ENCODE measurements around the gene DRD3. TPM values are rescaled to one million over a fixed set of nuclear protein-coding genes. Genes with fewer than 3 reads are reported as not detected.

Gene DRD3
- total and polyA plus RNA-seq, 2 of the 8 experiments (the other 6 are each of a cell fraction or from before 2014, with no cell fraction given) = 0.32 to 1.3 TPM

DNA sequence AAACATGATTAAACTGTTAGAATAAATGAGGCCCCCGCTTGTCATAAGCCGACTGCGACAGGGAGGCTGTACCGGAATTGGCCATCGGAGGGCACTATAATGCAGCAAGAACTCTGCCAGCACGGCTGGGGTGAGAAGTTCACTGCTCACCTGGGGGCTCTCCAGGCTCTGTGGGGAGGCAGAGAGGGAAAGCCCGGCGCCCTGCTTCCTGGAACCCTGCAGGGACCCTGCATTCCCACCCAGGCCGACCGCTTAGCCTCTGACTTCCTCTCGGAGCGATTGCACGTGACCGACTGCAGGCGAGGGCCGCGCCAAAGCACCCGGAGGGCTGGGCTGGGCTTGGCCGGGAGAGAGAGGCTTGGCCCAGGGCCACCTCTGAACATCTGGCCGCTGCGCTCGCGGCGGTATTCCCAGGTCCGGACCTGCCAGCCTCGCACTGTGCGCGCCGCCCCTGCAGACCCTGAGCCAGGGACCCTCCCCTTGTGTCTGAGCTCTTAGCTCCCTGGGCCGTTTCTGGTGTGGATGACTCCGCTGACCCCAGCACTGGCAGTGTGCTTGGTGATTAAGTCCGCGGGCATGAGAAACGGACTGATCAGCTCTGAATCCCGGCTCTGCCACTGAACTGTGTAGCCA, 26.2 kb downstream of the DRD3 start (continued):
- TF ChIP-seq, protein P1, sequence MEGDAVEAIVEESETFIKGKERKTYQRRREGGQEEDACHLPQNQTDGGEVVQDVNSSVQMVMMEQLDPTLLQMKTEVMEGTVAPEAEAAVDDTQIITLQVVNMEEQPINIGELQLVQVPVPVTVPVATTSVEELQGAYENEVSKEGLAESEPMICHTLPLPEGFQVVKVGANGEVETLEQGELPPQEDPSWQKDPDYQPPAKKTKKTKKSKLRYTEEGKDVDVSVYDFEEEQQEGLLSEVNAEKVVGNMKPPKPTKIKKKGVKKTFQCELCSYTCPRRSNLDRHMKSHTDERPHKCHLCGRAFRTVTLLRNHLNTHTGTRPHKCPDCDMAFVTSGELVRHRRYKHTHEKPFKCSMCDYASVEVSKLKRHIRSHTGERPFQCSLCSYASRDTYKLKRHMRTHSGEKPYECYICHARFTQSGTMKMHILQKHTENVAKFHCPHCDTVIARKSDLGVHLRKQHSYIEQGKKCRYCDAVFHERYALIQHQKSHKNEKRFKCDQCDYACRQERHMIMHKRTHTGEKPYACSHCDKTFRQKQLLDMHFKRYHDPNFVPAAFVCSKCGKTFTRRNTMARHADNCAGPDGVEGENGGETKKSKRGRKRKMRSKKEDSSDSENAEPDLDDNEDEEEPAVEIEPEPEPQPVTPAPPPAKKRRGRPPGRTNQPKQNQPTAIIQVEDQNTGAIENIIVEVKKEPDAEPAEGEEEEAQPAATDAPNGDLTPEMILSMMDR (IDR thresholded peaks at IDR 0.05; ENCODE audit: control extremely low read depth in 1 of 3, insufficient read depth in 1 of 3, low read depth in 1 of 3, low read length in 3 of 3) = peak; percentile 84 to 92 (median 86)
- TF ChIP-seq SP1 (IDR thresholded peaks at IDR 0.05; ENCODE audit: low read depth, low read length) = 0 out of 2 replicates have a peak, but pooled peaks have one; percentile 29
